GM12878 (cell line): ENCODE measurements around the gene PKHD1.

Source experiments
- BMI1 ChIP-seq: fragments of 450-650 bp; IDR thresholded peaks from 2 replicates; pipeline ENCODE4 v1.6.1; 2016; ENCODE audit warnings: mild to moderate bottlenecking, moderate library complexity, borderline replicate concordance
- EZH2 ChIP-seq: IDR thresholded peaks from 2 replicates; pipeline ENCODE4 v1.6.1; 2012; ENCODE audit warnings: low read depth, mild to moderate bottlenecking, control low read depth, inconsistent platforms, low read length, borderline replicate concordance; ENCODE audit not compliant: control insufficient read depth
- FOXM1 ChIP-seq: IDR thresholded peaks from 2 replicates; pipeline ENCODE4 v1.6.1; 2012; ENCODE audit warnings: low read depth, mild to moderate bottlenecking, inconsistent platforms, low read length, moderate library complexity
- NFYB ChIP-seq: IDR thresholded peaks from 2 replicates; pipeline ENCODE4 v1.6.1; 2011; ENCODE audit warnings: low read depth, mild to moderate bottlenecking, low read length, improper control_type of control experiment, moderate library complexity; ENCODE audit not compliant: insufficient read depth
- TF ChIP-seq, protein P1 (sequence below): fragments of 450-650 bp; formaldehyde crosslinking; IDR thresholded peaks from 2 replicates; pipeline ENCODE4 v1.5.0; 2022; ENCODE audit warnings: mild to moderate bottlenecking, missing genetic modification characterization
- TF ChIP-seq, protein P2 (sequence below): IDR thresholded peaks from 2 replicates; pipeline ENCODE4 v1.6.1; 2012; ENCODE audit warnings: low read depth, low read length, improper control_type of control experiment
- TF ChIP-seq, protein P3 (sequence below), 3 experiments: IDR thresholded peaks in 2 of 3; conservative IDR thresholded peaks in 1 of 3; 2 replicates each; pipeline ENCODE4 v1.5.1; 2011; ENCODE audit warnings: low read depth in 3 of 3, low read length in 3 of 3, mild to moderate bottlenecking in 3 of 3, control low read depth in 2 of 3, moderate library complexity in 2 of 3, inconsistent platforms in 1 of 3, mixed read lengths in 1 of 3; ENCODE audit not compliant: control insufficient read depth in 2 of 3, insufficient read depth in 1 of 3; ENCODE audit errors: extremely low read depth in 1 of 3

DNA sequence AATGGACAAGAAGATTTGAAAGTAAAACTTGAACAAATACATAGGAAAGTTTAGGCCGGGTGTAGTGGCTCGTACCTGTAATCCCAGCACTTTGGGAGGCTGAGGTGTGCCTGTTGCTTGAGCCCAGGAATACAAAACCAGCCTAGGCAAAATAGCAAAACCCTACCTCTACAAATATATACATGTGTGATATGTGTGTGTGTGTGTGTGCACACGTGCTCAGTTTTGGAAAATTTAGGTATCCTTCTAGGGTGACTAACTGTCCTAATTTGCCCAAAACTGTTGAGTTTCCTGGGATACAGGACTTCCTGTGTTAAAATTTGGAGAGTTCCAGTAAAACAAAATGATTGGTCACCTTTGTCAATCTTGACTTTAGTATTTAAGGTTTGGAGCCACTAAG is 503.2 kb downstream of the PKHD1 start:
- TF ChIP-seq FOXM1 (no peak), BMI1 (no peak), EZH2 (no peak), NFYB (no peak)
- TF ChIP-seq, protein P1, sequence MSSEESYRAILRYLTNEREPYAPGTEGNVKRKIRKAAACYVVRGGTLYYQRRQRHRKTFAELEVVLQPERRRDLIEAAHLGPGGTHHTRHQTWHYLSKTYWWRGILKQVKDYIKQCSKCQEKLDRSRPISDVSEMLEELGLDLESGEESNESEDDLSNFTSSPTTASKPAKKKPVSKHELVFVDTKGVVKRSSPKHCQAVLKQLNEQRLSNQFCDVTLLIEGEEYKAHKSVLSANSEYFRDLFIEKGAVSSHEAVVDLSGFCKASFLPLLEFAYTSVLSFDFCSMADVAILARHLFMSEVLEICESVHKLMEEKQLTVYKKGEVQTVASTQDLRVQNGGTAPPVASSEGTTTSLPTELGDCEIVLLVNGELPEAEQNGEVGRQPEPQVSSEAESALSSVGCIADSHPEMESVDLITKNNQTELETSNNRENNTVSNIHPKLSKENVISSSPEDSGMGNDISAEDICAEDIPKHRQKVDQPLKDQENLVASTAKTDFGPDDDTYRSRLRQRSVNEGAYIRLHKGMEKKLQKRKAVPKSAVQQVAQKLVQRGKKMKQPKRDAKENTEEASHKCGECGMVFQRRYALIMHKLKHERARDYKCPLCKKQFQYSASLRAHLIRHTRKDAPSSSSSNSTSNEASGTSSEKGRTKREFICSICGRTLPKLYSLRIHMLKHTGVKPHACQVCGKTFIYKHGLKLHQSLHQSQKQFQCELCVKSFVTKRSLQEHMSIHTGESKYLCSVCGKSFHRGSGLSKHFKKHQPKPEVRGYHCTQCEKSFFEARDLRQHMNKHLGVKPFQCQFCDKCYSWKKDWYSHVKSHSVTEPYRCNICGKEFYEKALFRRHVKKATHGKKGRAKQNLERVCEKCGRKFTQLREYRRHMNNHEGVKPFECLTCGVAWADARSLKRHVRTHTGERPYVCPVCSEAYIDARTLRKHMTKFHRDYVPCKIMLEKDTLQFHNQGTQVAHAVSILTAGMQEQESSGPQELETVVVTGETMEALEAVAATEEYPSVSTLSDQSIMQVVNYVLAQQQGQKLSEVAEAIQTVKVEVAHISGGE: no peak
- TF ChIP-seq, protein P2, sequence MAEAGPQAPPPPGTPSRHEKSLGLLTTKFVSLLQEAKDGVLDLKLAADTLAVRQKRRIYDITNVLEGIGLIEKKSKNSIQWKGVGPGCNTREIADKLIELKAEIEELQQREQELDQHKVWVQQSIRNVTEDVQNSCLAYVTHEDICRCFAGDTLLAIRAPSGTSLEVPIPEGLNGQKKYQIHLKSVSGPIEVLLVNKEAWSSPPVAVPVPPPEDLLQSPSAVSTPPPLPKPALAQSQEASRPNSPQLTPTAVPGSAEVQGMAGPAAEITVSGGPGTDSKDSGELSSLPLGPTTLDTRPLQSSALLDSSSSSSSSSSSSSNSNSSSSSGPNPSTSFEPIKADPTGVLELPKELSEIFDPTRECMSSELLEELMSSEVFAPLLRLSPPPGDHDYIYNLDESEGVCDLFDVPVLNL: no peak
- TF ChIP-seq, protein P3, sequence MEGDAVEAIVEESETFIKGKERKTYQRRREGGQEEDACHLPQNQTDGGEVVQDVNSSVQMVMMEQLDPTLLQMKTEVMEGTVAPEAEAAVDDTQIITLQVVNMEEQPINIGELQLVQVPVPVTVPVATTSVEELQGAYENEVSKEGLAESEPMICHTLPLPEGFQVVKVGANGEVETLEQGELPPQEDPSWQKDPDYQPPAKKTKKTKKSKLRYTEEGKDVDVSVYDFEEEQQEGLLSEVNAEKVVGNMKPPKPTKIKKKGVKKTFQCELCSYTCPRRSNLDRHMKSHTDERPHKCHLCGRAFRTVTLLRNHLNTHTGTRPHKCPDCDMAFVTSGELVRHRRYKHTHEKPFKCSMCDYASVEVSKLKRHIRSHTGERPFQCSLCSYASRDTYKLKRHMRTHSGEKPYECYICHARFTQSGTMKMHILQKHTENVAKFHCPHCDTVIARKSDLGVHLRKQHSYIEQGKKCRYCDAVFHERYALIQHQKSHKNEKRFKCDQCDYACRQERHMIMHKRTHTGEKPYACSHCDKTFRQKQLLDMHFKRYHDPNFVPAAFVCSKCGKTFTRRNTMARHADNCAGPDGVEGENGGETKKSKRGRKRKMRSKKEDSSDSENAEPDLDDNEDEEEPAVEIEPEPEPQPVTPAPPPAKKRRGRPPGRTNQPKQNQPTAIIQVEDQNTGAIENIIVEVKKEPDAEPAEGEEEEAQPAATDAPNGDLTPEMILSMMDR (IDR thresholded peaks at IDR 0.05 in 2 of 3, conservative IDR thresholded peaks at IDR 0.05 in 1 of 3; ENCODE audit: control insufficient read depth in 2 of 3, extremely low read depth in 1 of 3, insufficient read depth in 1 of 3, low read depth in 3 of 3, low read length in 3 of 3): no peak
